Upper lobe of left lung (tissue), 6 donors: ENCODE measurements around the gene MCF2L. TPM values are rescaled to one million over a fixed set of nuclear protein-coding genes. Genes with fewer than 3 reads are reported as not detected.

Source experiments
- ATAC-seq, 2 donors: fragments of 200-7000 bp; cut with Tn5 transposase; one replicate each; pipeline ENCODE4 v1.9.1; 2022; ENCODE audit warnings: mild to moderate bottlenecking in 2 of 2, moderate library complexity in 2 of 2; ENCODE audit not compliant: low FRiP score in 2 of 2
- DNase-seq, 2 donors: peaks; one replicate each; pipeline ENCODE4 v3.0.0-alpha.2; 2019 to 2020
- H3K27ac ChIP-seq, 4 donors: fragments of 200-600 bp; sonication (generic); one replicate each; pipeline ENCODE4 v1.5.1; 2016 to 2019
- H3K27me3 ChIP-seq, 4 donors: fragments of 200-600 bp; sonication (generic); one replicate each; pipeline ENCODE4 v1.5.1; 2017 to 2019
- H3K36me3 ChIP-seq, 4 donors: fragments of 200-600 bp; sonication (generic); one replicate each; pipeline ENCODE4 v1.5.1; 2016 to 2019
- H3K4me1 ChIP-seq, 4 donors: fragments of 200-600 bp; sonication (generic); one replicate each; pipeline ENCODE4 v1.5.1; 2018 to 2019
- H3K4me3 ChIP-seq, 4 donors: fragments of 200-600 bp; sonication (generic); one replicate each; pipeline ENCODE4 v1.5.1; 2017 to 2019; ENCODE audit warnings: mild to moderate bottlenecking in 2 of 4, moderate library complexity in 1 of 4
- H3K9me3 ChIP-seq, 4 donors: fragments of 200-600 bp; sonication (generic); one replicate each; pipeline ENCODE4 v1.5.1; 2018 to 2019
- EP300 ChIP-seq, 4 donors: sonication (generic); formaldehyde crosslinking; IDR thresholded peaks; one replicate each; pipeline ENCODE4 v1.5.1; 2017; ENCODE audit warnings: antibody characterized with exemption in 4 of 4, control low read depth in 2 of 4
- POLR2A ChIP-seq, 4 donors: fragments of 450-650 bp; IDR thresholded peaks; one replicate each; pipeline ENCODE4 v1.5.1; 2016 to 2017; ENCODE audit warnings: antibody characterized with exemption in 4 of 4, mild to moderate bottlenecking in 2 of 4
- POLR2AphosphoS5 ChIP-seq, 2 donors: sonication (generic); formaldehyde crosslinking; IDR thresholded peaks; one replicate each; pipeline ENCODE4 v1.5.1; 2017; ENCODE audit warnings: antibody characterized with exemption in 2 of 2
- WGBS, 2 donors: methylation state at CpG; one replicate each; pipeline ENCODE4 v1.1.5; 2017 to 2018; 5-methylcytosine and 5-hydroxymethylcytosine counted together
- total RNA-seq, 6 donors: library from RNA; depleted of rRNA in 4 of 6; stranded (reverse); fragments of >200 nt in 4 of 6; gene quantifications; one replicate each; pipeline versions ENCODE4 v1.1.0 to v1.2.1, GENCODE V29; 2016 to 2021
- TF ChIP-seq, protein P1 (sequence below), 6 experiments: fragments of 450-650 bp in 4 of 6; fragments of 200-600 bp in 2 of 6; sonication (generic) in 2 of 6; IDR thresholded peaks; one replicate each; pipeline ENCODE4 v1.5.1; 2016 to 2019; ENCODE audit warnings: antibody characterized with exemption in 6 of 6
- donor health status: DM: no; HTN: no; CAD: no; lungs with moderate emphysema.
- donor health status: DM: no; HTN: yes; CAD: no; lungs with severe emphysema.

MCF2L gene
- total RNA-seq, 6 donors from 2014 or later, result 14.3 to 99.5 (median 53.1) TPM

DNA sequence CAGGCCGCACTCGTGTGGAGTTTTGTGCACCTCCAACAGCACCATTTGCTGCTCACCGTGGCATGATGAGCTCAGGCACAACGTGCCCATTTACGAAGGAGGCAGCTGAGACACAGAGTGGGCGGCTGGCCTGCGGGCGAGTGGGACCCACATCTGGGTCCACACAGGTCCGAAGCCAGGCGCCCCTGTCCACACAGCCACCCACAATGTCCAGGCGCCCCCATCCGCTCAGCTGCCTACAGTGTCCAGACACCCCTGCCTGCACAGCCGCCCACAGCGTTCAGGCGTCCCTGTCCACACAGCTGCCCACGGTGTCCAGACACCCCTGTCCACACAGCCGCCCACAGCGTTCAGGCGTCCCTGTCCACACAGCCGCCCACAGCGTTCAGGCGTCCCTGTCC lies 94.1 kb downstream of the MCF2L start:
- TF ChIP-seq POLR2AphosphoS5 (IDR thresholded peaks at IDR 0.05) (no peak), EP300 (IDR thresholded peaks at IDR 0.05) (no peak), POLR2A (IDR thresholded peaks at IDR 0.05) (no peak)
- TF ChIP-seq, protein P1, sequence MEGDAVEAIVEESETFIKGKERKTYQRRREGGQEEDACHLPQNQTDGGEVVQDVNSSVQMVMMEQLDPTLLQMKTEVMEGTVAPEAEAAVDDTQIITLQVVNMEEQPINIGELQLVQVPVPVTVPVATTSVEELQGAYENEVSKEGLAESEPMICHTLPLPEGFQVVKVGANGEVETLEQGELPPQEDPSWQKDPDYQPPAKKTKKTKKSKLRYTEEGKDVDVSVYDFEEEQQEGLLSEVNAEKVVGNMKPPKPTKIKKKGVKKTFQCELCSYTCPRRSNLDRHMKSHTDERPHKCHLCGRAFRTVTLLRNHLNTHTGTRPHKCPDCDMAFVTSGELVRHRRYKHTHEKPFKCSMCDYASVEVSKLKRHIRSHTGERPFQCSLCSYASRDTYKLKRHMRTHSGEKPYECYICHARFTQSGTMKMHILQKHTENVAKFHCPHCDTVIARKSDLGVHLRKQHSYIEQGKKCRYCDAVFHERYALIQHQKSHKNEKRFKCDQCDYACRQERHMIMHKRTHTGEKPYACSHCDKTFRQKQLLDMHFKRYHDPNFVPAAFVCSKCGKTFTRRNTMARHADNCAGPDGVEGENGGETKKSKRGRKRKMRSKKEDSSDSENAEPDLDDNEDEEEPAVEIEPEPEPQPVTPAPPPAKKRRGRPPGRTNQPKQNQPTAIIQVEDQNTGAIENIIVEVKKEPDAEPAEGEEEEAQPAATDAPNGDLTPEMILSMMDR (IDR thresholded peaks at IDR 0.05), result no peak
- Histone ChIP-seq H3K27ac (no peak overlapping the region), H3K4me1 (no peaks in the 10 kb centered on the region), H3K4me3 (no peak overlapping the region), H3K9me3 (no peaks in the 10 kb centered on the region), H3K36me3 (peaks cover 0 to 45% (median 10%) of the 10 kb centered on the region in 4 donors), H3K27me3 (no peaks in the 10 kb centered on the region)
- no peak for ATAC-seq
- 90 to 91% methylated on average over 9 to 22 of the region's 22 CpGs for WGBS, 2 donors
- no peak for DNase-seq

DNA sequence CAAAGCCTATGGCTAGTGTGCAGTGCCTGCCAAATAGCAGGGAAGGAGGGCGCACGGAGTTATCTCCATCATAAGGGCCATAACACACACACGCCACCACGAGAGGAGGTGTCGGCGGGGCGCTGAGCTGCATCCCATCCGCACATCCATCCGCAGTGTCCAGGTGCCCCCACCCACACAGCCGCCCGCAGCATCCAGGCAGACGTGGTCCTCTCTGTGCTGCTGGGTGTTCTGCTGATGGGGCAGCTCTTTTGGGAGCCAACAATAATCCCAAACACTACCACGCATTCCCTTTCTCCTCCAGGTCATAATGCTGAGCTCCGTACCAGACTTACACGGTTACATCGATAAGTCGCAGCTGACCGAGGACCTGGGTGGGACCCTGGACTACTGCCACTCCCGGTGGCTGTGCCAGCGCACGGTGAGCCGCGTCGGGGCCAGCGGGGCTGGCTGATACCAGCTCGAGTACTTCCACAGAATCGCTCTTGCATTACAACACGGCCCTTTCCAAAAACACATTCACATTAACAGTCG lies 95.1 kb downstream of the MCF2L start:
- Histone ChIP-seq H3K4me3 (no peak overlapping the region), H3K36me3 (peaks cover 0 to 45% (median 10%) of the 10 kb centered on the region in 4 donors), H3K27ac (no peak overlapping the region), H3K9me3 (no peaks in the 10 kb centered on the region), H3K27me3 (no peaks in the 10 kb centered on the region), H3K4me1 (no peaks in the 10 kb centered on the region)
- ATAC-seq (peak in 1 of 2 donors; percentile 6), DNase-seq (peak in 1 of 2 donors; percentile 85)
- WGBS, 2 donors, result 86 to 92% methylated on average over 23 to 29 of the region's 29 CpGs
- TF ChIP-seq POLR2AphosphoS5 (IDR thresholded peaks at IDR 0.05) (no peak), EP300 (IDR thresholded peaks at IDR 0.05) (no peak), POLR2A (IDR thresholded peaks at IDR 0.05) (no peak)
- TF ChIP-seq, protein P1 (IDR thresholded peaks at IDR 0.05), result no peak

DNA sequence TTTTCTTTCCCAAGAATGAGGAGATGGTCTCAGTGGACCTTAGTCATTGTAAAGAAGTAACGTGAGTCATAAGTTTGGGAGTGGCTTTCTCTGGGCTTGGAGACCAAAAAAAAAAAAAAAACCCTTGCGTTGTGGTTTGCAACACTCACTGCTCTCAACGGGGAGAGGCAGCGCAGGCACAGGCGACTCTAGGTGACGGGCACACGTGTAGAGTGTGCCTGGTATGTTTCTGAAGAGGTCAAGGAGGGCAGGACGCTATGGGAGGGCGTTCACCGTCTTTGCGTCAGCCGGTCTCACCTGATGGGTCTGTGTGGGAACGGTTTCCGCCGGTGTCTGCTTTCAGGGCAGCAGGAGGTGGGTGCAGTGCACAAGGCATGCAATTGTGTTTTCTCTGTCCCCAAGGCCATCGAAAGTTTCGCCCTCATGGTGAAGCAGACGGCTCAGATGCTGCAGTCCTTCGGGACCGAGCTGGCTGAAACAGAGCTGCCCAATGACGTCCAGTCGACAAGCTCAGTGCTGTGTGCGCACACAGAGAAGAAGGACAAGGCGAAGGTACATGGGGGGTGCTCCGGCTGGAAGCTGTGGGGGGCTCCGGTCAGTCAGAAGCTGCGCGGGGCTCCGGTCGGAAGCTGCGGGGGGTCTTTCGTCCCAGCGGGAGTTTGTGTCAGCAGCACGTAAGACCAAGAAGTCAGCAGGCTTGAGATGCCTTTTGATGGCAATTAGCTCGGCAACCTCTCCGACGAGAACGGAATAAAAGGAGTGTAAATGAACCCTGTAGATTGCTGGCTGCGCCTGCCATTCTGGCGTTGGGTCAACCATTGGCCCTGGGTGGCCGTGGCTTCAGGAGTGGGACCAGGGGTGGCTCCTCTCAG lies 95.8 kb downstream of the MCF2L start:
- no peak overlapping the region for H3K4me3 ChIP-seq
- H3K9me3 ChIP-seq, result no peaks in the 10 kb centered on the region
- DNase-seq (no peak), ATAC-seq (peak; percentile 79 to 88)
- no peaks in the 10 kb centered on the region for H3K27me3 ChIP-seq
- H3K27ac ChIP-seq, result no peak overlapping the region
- peaks cover 0 to 46% (median 12%) of the 10 kb centered on the region in 4 donors for H3K36me3 ChIP-seq
- 88 to 91% methylated on average over 35 to 41 of the region's 41 CpGs for WGBS, 2 donors
- TF ChIP-seq EP300 (IDR thresholded peaks at IDR 0.05) (no peak), POLR2AphosphoS5 (IDR thresholded peaks at IDR 0.05) (no peak), POLR2A (IDR thresholded peaks at IDR 0.05) (no peak)
- TF ChIP-seq, protein P1 (IDR thresholded peaks at IDR 0.05), result no peak
- H3K4me1 ChIP-seq, result no peaks in the 10 kb centered on the region

DNA sequence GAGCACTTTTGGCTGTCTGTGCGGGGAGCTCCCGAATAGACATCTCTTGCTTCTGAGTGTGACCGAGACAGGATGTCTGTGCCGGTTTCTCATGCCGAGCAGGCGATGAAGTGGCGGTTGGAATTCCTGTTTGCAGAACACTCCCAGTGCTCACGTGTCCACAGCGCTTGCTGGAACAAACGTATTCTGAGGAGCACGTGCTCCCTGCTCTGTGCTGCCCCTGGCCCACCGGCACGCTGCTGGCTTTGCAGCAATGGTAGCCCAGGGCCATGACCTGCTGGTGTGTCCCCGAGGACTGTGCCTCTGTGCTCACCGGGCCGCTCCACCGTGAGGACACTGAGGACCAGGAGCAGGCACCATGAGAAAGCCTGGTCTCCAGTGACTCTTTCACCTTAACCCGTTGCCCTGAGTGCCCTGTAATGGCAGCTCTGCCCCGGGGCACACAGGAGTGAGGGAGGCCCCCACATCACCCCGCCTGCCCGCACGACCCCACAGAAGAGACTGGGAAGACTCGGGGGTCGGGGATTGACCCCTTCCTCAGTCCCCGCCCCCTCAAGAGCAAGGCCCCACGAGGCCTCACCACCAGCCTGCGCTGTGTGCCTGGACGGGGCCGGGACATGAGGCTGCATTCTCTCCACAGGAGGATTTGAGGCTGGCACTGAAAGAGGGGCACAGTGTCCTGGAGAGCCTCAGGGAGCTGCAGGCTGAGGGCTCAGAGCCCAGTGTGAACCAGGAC lies 96.6 kb downstream of the MCF2L start:
- DNase-seq, result peak in 1 of 2 donors; percentile 59

More for the DNA sequence above, 96.6 kb downstream of the MCF2L start:
- TF ChIP-seq, protein P1 (IDR thresholded peaks at IDR 0.05), result no peak
- TF ChIP-seq POLR2A (IDR thresholded peaks at IDR 0.05) (no peak), POLR2AphosphoS5 (IDR thresholded peaks at IDR 0.05) (no peak), EP300 (IDR thresholded peaks at IDR 0.05) (no peak)
- H3K4me1 ChIP-seq, result no peaks in the 10 kb centered on the region
- no peak overlapping the region for H3K4me3 ChIP-seq
- peak; percentile 52 to 56 for ATAC-seq
- no peaks in the 10 kb centered on the region for H3K27me3 ChIP-seq
- no peak overlapping the region for H3K27ac ChIP-seq
- H3K36me3 ChIP-seq, result peaks cover 0 to 49% (median 14%) of the 10 kb centered on the region in 4 donors
- WGBS, 2 donors, result 70 to 88% methylated on average over 10 to 25 of the region's 29 CpGs
- H3K9me3 ChIP-seq, result no peaks in the 10 kb centered on the region
